H1 (cell line): ENCODE measurements around the gene PDE1A. TPM values are rescaled to one million over a fixed set of nuclear protein-coding genes. Genes with fewer than 3 reads are reported as not detected.

ENCODE experiments used
- CTCF ChIA-PET: fragments of 300-600 bp; sonication (Branson Sonifier 250); formaldehyde crosslinking; loops from one replicate; lab custom pipeline; 2021; ENCODE audit not compliant: partially characterized antibody; lab: Charles Lee
- POLR2A ChIA-PET: fragments of 300-600 bp; sonication (Branson Sonifier 250); formaldehyde crosslinking; loops from one replicate; lab custom pipeline; 2021; ENCODE audit warnings: inconsistent platforms; ENCODE audit not compliant: partially characterized antibody; lab: Charles Lee
- DNase-seq, 2 experiments: peaks; one replicate each; pipeline versions ENCODE4 v3.0.0 to v3.0.0-alpha.2; 2010 to 2022; ENCODE audit warnings: low spot score in 2 of 2, low read depth in 1 of 2, mixed read lengths in 1 of 2
- FAIRE-seq: peaks from 2 replicates; lab custom pipeline; 2011; peaks lifted over from hg19 to GRCh38; lab: Jason Lieb, UNC
- H2AFZ ChIP-seq: 2 replicates; pipeline ENCODE4 v1.8.1; 2012; ENCODE audit warnings: low read length, inconsistent platforms
- H2AK5ac ChIP-seq: 2 replicates; pipeline ENCODE4 v1.6.1; 2013; ENCODE audit warnings: low read depth, low read length
- H2BK120ac ChIP-seq: replicated peaks from 2 replicates; pipeline ENCODE3; 2013; ENCODE audit warnings: low read depth, low read length, inconsistent platforms
- H2BK12ac ChIP-seq: 2 replicates; pipeline ENCODE4 v1.6.1; 2013; ENCODE audit warnings: low read depth, low read length
- H2BK15ac ChIP-seq: 2 replicates; pipeline ENCODE4 v1.6.1; 2013; ENCODE audit warnings: low read length
- H2BK20ac ChIP-seq: 2 replicates; pipeline ENCODE4 v1.6.1; 2013; ENCODE audit warnings: low read length
- H2BK5ac ChIP-seq: 2 replicates; pipeline ENCODE4 v1.6.1; 2013; ENCODE audit warnings: low read depth, low read length
- H3K14ac ChIP-seq: 2 replicates; pipeline ENCODE4 v1.6.1; 2013; ENCODE audit warnings: inconsistent platforms; ENCODE audit not compliant: insufficient read length
- H3K18ac ChIP-seq: 2 replicates; pipeline ENCODE4 v1.6.1; 2013; ENCODE audit warnings: low read length; ENCODE audit errors: extremely low read depth
- H3K23ac ChIP-seq: 2 replicates; pipeline ENCODE4 v1.6.1; 2013; ENCODE audit warnings: inconsistent platforms; ENCODE audit not compliant: insufficient read length
- H3K23me2 ChIP-seq: 2 replicates; pipeline ENCODE4 v1.6.1; 2013; ENCODE audit warnings: low read depth, low read length
- H3K27ac ChIP-seq: 2 replicates; pipeline ENCODE4 v1.6.1; 2011; ENCODE audit warnings: low read depth, low read length, inconsistent platforms
- H3K27me3 ChIP-seq, 4 experiments: replicated peaks in 1 of 4; 1 replicate in 1 of 4; 2 replicates in 3 of 4; pipeline versions ENCODE4 v1.6.1 to v1.8.1; 2011 to 2013; ENCODE audit warnings: low read length in 3 of 4, mild to moderate bottlenecking in 3 of 4, inconsistent platforms in 2 of 4, mixed read lengths in 2 of 4, moderate library complexity in 1 of 4; ENCODE audit not compliant: control insufficient read depth in 3 of 4, insufficient read depth in 3 of 4; ENCODE audit errors: extremely low read depth in 1 of 4
- H3K36me3 ChIP-seq, 4 experiments: 2 replicates each; pipeline versions ENCODE4 v1.6.1 to v1.8.1; 2011 to 2013; ENCODE audit warnings: mild to moderate bottlenecking in 4 of 4, low read length in 3 of 4, moderate library complexity in 2 of 4, control low read depth in 1 of 4, inconsistent platforms in 1 of 4; ENCODE audit not compliant: insufficient read depth in 4 of 4, control insufficient read depth in 2 of 4
- H3K4ac ChIP-seq: replicated peaks from 2 replicates; pipeline ENCODE3; 2013; ENCODE audit warnings: low read length, low read depth, mixed read lengths, inconsistent platforms; ENCODE audit not compliant: insufficient read length
- H3K4me1 ChIP-seq, 4 experiments: replicated peaks in 1 of 4; 1 replicate in 1 of 4; 2 replicates in 3 of 4; pipeline versions ENCODE4 v1.6.1 to v1.8.1; 2011 to 2013; ENCODE audit warnings: low read length in 3 of 4, inconsistent platforms in 2 of 4, mixed read lengths in 1 of 4; ENCODE audit not compliant: insufficient read depth in 4 of 4, control insufficient read depth in 3 of 4
- H3K4me2 ChIP-seq, 2 experiments: 2 replicates each; pipeline versions ENCODE4 v1.6.1 to v1.8.1; 2011 to 2013; ENCODE audit warnings: low read depth in 2 of 2, low read length in 2 of 2, control low read depth in 1 of 2, inconsistent platforms in 1 of 2, mild to moderate bottlenecking in 1 of 2; ENCODE audit not compliant: insufficient read depth in 1 of 2
- H3K4me3 ChIP-seq, 4 experiments: fragments of 200-600, 300-600 bp in 1 of 4; sonication (generic), shearing (Covaris generic), sonication (Bioruptor Twin) in 1 of 4; 2 replicates each; pipeline versions ENCODE4 v1.5.1 to v1.8.1; 2011 to 2016; ENCODE audit warnings: low read length in 4 of 4, low read depth in 3 of 4, control low read depth in 2 of 4, inconsistent platforms in 2 of 4, mild to moderate bottlenecking in 2 of 4, mixed read lengths in 1 of 4, moderate library complexity in 1 of 4; ENCODE audit not compliant: insufficient read depth in 2 of 4; ENCODE audit errors: extremely low read depth in 1 of 4
- H3K56ac ChIP-seq: replicated peaks from 2 replicates; pipeline ENCODE3; 2013; ENCODE audit warnings: low read depth, mild to moderate bottlenecking, mixed read lengths, low read length, inconsistent platforms; ENCODE audit not compliant: insufficient read length
- H3K79me1 ChIP-seq: 2 replicates; pipeline ENCODE4 v1.6.1; 2013; ENCODE audit warnings: low read depth, low read length, control low read depth
- H3K79me2 ChIP-seq, 2 experiments: 2 replicates each; pipeline versions ENCODE4 v1.6.1 to v1.8.1; 2012 to 2013; ENCODE audit warnings: low read length in 2 of 2, mild to moderate bottlenecking in 2 of 2, inconsistent platforms in 1 of 2; ENCODE audit not compliant: insufficient read depth in 2 of 2, control insufficient read depth in 1 of 2
- H3K9ac ChIP-seq, 4 experiments: replicated peaks in 1 of 4; 1 replicate in 1 of 4; 2 replicates in 3 of 4; pipeline versions ENCODE4 v1.6.1 to v1.8.1; 2011 to 2013; ENCODE audit warnings: low read depth in 3 of 4, low read length in 3 of 4, control low read depth in 2 of 4, mild to moderate bottlenecking in 2 of 4, moderate library complexity in 2 of 4, inconsistent platforms in 1 of 4; ENCODE audit errors: extremely low read depth in 1 of 4
- H3K9me3 ChIP-seq, 2 experiments: 2 replicates each; pipeline versions ENCODE4 v1.6.1 to v1.8.1; 2012 to 2013; ENCODE audit warnings: mild to moderate bottlenecking in 2 of 2, moderate library complexity in 2 of 2, control low read depth in 1 of 2, inconsistent platforms in 1 of 2, low read depth in 1 of 2, low read length in 1 of 2, mixed read lengths in 1 of 2; ENCODE audit not compliant: insufficient read depth in 2 of 2
- H4K20me1 ChIP-seq, 2 experiments: replicated peaks in 1 of 2; 2 replicates each; pipeline versions ENCODE3 to v1.8.1; 2011 to 2013; ENCODE audit warnings: inconsistent platforms in 2 of 2, low read length in 2 of 2, mild to moderate bottlenecking in 1 of 2; ENCODE audit not compliant: insufficient read depth in 2 of 2, control insufficient read depth in 1 of 2
- H4K5ac ChIP-seq: 2 replicates; pipeline ENCODE4 v1.6.1; 2013; ENCODE audit warnings: low read length, low read depth, mixed read lengths, inconsistent platforms; ENCODE audit not compliant: insufficient read length
- H4K8ac ChIP-seq: 2 replicates; pipeline ENCODE4 v1.8.0; 2013; ENCODE audit warnings: mild to moderate bottlenecking, moderate library complexity, low read length, inconsistent platforms; ENCODE audit not compliant: insufficient read depth; ENCODE audit errors: extremely low read depth
- H4K91ac ChIP-seq: replicated peaks from 2 replicates; pipeline ENCODE3; 2013; ENCODE audit warnings: low read length, mixed read lengths, inconsistent platforms; ENCODE audit not compliant: insufficient read length
- ASH2L ChIP-seq: fragments of 200-600, 300-600 bp; sonication (generic); IDR thresholded peaks from one replicate; pipeline ENCODE4 v1.7.1; 2017; ENCODE audit warnings: low read length
- CHD1 ChIP-seq: IDR thresholded peaks from 2 replicates; pipeline ENCODE4 v1.6.1; 2012; ENCODE audit warnings: low read depth, low read length, improper control_type of control experiment
- GTF2F1 ChIP-seq: IDR thresholded peaks from 2 replicates; pipeline ENCODE4 v1.6.1; 2012; ENCODE audit warnings: low read depth, low read length, improper control_type of control experiment, borderline replicate concordance
- JUN ChIP-seq: IDR thresholded peaks from 2 replicates; pipeline ENCODE4 v1.6.1; 2011; ENCODE audit warnings: low read depth, mild to moderate bottlenecking, improper control_type of control experiment, low read length
- MAX ChIP-seq: IDR thresholded peaks from 2 replicates; pipeline ENCODE4 v1.6.1; 2012; ENCODE audit warnings: inconsistent platforms
- RAD21 ChIP-seq, 2 experiments: IDR thresholded peaks in 1 of 2; conservative IDR thresholded peaks in 1 of 2; 2 replicates each; pipeline ENCODE4 v1.6.1; 2011; ENCODE audit warnings: low read depth in 2 of 2, low read length in 2 of 2, improper control_type of control experiment in 1 of 2, inconsistent platforms in 1 of 2, mild to moderate bottlenecking in 1 of 2, moderate library complexity in 1 of 2
- TAF1 ChIP-seq: IDR thresholded peaks from 2 replicates; pipeline ENCODE4 v1.6.1; 2011; ENCODE audit warnings: mild to moderate bottlenecking, low read depth, low read length
- TEAD4 ChIP-seq: IDR thresholded peaks from 2 replicates; pipeline ENCODE4 v1.6.1; 2012; ENCODE audit warnings: low read depth, low read length, inconsistent platforms, mixed read lengths
- WGBS, 2 experiments: shearing (Covaris generic) in 1 of 2; methylation state at CpG; one replicate each; pipeline versions ENCODE4 v1.1.6 to v1.1.7; 2013 to 2015; ENCODE audit warnings: low lambda C conversion rate in 2 of 2, mixed read lengths in 2 of 2, inconsistent platforms in 1 of 2, low coverage in 1 of 2, missing lambda C conversion rate in 1 of 2; ENCODE audit not compliant: insufficient replicate concordance in 2 of 2, insufficient coverage in 1 of 2, insufficient read length in 1 of 2; ENCODE audit errors: extremely low coverage in 1 of 2, missing lambda C conversion rate in 1 of 2; 5-methylcytosine and 5-hydroxymethylcytosine counted together
- polyA plus RNA-seq, 7 experiments: library from polyadenylated mRNA; depleted of rRNA in 3 of 7; stranded (reverse) in 5 of 7; unstranded in 2 of 7; fragments of >200 nt in 5 of 7; fragments of 200-250 nt in 2 of 7; gene quantifications; 1 replicate in 5 of 7; 2 replicates in 1 of 7; 4 replicates in 1 of 7; pipeline versions ENCODE4 v1.2.1 to v1.2.3, GENCODE V29; 2011 to 2013; ENCODE audit warnings: missing spikeins in 2 of 7, mixed read lengths in 2 of 7
- total RNA-seq: library from RNA; stranded (reverse); fragmentation: NEBNext Ultra II Directional; extraction: Animal tissue kit (Norgen Biotek cat#: 25700); gene quantifications from 2 replicates; pipeline ENCODE4 v1.2.1, GENCODE V29; 2021

Gene PDE1A
- total and polyA plus RNA-seq, 2 of the 8 experiments (the other 6 are each of a cell fraction or from before 2014, with no cell fraction given) = 0.34 TPM; not detected in 1

GRCh38 chr2:182435754-182436153, 8.9 kb upstream of the PDE1A start:
- CTCF ChIA-PET = interaction anchor here (1.0 kb wide), 1 partner anchor 35 kb away, joined by 3 read pairs; no protein-coding TSS in a partner anchor
- Histone ChIP-seq H3K18ac (no peak overlapping the region), H3K9me3 (no peaks in the 10 kb centered on the region), H3K27ac (no peak overlapping the region), H2BK20ac (no peak overlapping the region), H3K79me1 (no peaks in the 10 kb centered on the region), H3K4me1 (no peaks in the 10 kb centered on the region), H4K20me1 (no peaks in the 10 kb centered on the region), H2BK15ac (no peak overlapping the region), H3K23me2 (no peaks in the 10 kb centered on the region), H3K14ac (no peak overlapping the region), H3K79me2 (no peaks in the 10 kb centered on the region), H4K5ac (no peak overlapping the region), H2AFZ (no peak overlapping the region), H3K36me3 (no peaks in the 10 kb centered on the region), H3K9ac (no peak overlapping the region), H3K4ac (no peak overlapping the region), H3K23ac (no peak overlapping the region), H4K91ac (no peak overlapping the region), H3K4me3 (no peak overlapping the region), H3K56ac (no peak overlapping the region), H2BK12ac (no peak overlapping the region), H2AK5ac (no peak overlapping the region), H3K27me3 (no peaks in the 10 kb centered on the region), H2BK5ac (no peak overlapping the region), H3K4me2 (no peak overlapping the region), H2BK120ac (no peak overlapping the region), H4K8ac (no peak overlapping the region)
- WGBS, 2 experiments = 93% methylated on average over 1 of the region's 1 CpG; no CpG with 5 or more reads in 1 of the 2 experiments
- POLR2A ChIA-PET = no interaction called here
- FAIRE-seq (no peak), DNase-seq (no peak)
- no peak for TF ChIP-seq MAX
- no peak for TF ChIP-seq TAF1
- no peak for TF ChIP-seq CHD1
- TF ChIP-seq ASH2L = no peak
- TF ChIP-seq GTF2F1 = no peak
- TF ChIP-seq JUN = no peak
- no peak for TF ChIP-seq TEAD4
- TF ChIP-seq RAD21 (IDR thresholded peaks at IDR 0.05 in 1 of 2, conservative IDR thresholded peaks at IDR 0.05 in 1 of 2; ENCODE audit: low read depth in 2 of 2, low read length in 2 of 2) = no peak
